Ishikawa (cell line): ENCODE data around the gene ATP2C2.

Source experiments
- CEBPB ChIP-seq: IDR thresholded peaks from 2 replicates; pipeline ENCODE4 v1.6.1; 2012
- CREB1 ChIP-seq: IDR thresholded peaks from 2 replicates; pipeline ENCODE4 v1.6.1; 2012; ENCODE audit warnings: low read depth
- EGR1 ChIP-seq: IDR thresholded peaks from 2 replicates; pipeline ENCODE4 v1.6.1; 2012
- EP300 ChIP-seq: IDR thresholded peaks from 2 replicates; pipeline ENCODE4 v1.6.1; 2012; ENCODE audit warnings: borderline replicate concordance
- FOXM1 ChIP-seq: IDR thresholded peaks from 2 replicates; pipeline ENCODE4 v1.6.1; 2012; ENCODE audit warnings: low read depth, borderline replicate concordance
- MAX ChIP-seq: IDR thresholded peaks from 2 replicates; pipeline ENCODE4 v1.6.1; 2012
- NFIC ChIP-seq: IDR thresholded peaks from 2 replicates; pipeline ENCODE4 v1.6.1; 2012
- RAD21 ChIP-seq: IDR thresholded peaks from 2 replicates; pipeline ENCODE4 v1.6.1; 2012; ENCODE audit warnings: low read depth
- REST ChIP-seq: IDR thresholded peaks from 2 replicates; pipeline ENCODE4 v1.6.1; 2012; ENCODE audit warnings: low read depth, mild to moderate bottlenecking
- TAF1 ChIP-seq: IDR thresholded peaks from 2 replicates; pipeline ENCODE4 v1.6.1; 2012; ENCODE audit warnings: low read depth, mild to moderate bottlenecking
- TCF12 ChIP-seq: IDR thresholded peaks from 2 replicates; pipeline ENCODE4 v1.6.1; 2012; ENCODE audit warnings: low read depth
- TEAD4 ChIP-seq: IDR thresholded peaks from 2 replicates; pipeline ENCODE4 v1.6.1; 2012
- USF1 ChIP-seq: IDR thresholded peaks from 2 replicates; pipeline ENCODE4 v1.6.1; 2012
- YY1 ChIP-seq: IDR thresholded peaks from 2 replicates; pipeline ENCODE4 v1.6.1; 2012; ENCODE audit warnings: low read depth
- ZBTB7A ChIP-seq: IDR thresholded peaks from 2 replicates; pipeline ENCODE4 v1.6.1; 2012; ENCODE audit warnings: low read depth

ATP2C2 gene

DNA sequence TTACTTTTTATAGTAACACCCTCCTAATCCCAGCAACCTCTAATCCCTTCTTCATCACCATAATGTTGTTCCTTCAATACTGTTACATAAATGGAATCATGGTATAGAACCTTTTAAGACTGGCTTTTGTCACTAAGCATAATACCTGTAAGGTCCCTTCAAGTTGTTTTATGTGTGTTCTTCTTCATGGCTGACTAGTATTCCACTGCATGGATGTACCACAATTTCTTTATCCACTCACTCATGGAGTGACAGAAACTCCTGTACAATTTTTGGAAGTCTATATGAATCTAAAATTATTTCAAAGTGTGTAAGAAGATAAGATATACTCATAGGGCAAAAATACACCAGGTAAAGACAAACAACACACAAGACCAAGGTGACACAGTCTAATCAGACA is 99.4 kb downstream of the ATP2C2 start:
- no peak for TF ChIP-seq RAD21
- TF ChIP-seq TAF1: no peak
- TF ChIP-seq USF1: no peak
- TF ChIP-seq TEAD4: no peak
- TF ChIP-seq REST: no peak
- TF ChIP-seq MAX: no peak
- no peak for TF ChIP-seq ZBTB7A
- TF ChIP-seq CEBPB: no peak

GRCh38 chr16:84471316-84471715 is 103.0 kb downstream of the ATP2C2 start:
- TF ChIP-seq RAD21: no peak
- no peak for TF ChIP-seq YY1
- no peak for TF ChIP-seq MAX
- TF ChIP-seq TCF12: no peak
- TF ChIP-seq EGR1: no peak
- no peak for TF ChIP-seq TEAD4
- no peak for TF ChIP-seq FOXM1
- TF ChIP-seq NFIC: no peak
- no peak for TF ChIP-seq CREB1
- TF ChIP-seq TAF1: no peak

- no peak for TF ChIP-seq TAF1
These were observed 103.6 kb downstream of the ATP2C2 start for GRCh38 chr16:84471966-84472365.

GRCh38 chr16:84475643-84476240 is 107.4 kb downstream of the ATP2C2 start:
- TF ChIP-seq TCF12 (no peak), REST (no peak), NFIC (no peak), USF1 (no peak), YY1 (no peak), ZBTB7A (no peak), CEBPB (no peak), EP300 (no peak), EGR1 (no peak)

GRCh38 chr16:84476401-84476800 is 108.1 kb downstream of the ATP2C2 start:
- no peak for TF ChIP-seq MAX
- no peak for TF ChIP-seq NFIC
- no peak for TF ChIP-seq TEAD4
- no peak for TF ChIP-seq EP300
- TF ChIP-seq CEBPB: no peak
- no peak for TF ChIP-seq TAF1
- TF ChIP-seq CREB1: no peak

DNA sequence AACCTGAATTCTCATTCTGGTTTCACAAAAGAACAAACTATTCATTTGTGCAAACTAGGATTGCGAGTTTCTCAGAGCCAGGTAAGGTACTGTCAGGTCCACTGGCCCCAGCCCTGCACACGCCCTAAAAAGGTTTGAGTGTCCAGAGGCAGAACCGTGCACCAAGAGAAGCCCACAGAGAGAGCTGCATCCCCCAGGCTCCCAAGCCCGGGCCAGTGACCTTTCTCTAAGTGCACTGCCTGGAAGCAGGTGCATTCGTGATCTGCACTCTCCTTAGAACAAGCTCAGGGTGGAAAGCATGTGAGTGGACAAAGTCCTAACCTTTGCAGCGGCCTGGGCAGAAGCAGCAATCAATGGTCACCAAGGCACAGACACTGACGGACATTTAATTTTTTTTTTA is 109.3 kb downstream of the ATP2C2 start:
- TF ChIP-seq EGR1 (no peak), EP300 (no peak), RAD21 (no peak), TCF12 (no peak), USF1 (no peak), REST (no peak), TEAD4 (no peak), CEBPB (no peak), MAX (no peak), YY1 (no peak), ZBTB7A (no peak), CREB1 (no peak), FOXM1 (no peak), NFIC (no peak), TAF1 (no peak)
